ENCODE measurements around the gene EDEM1.
"Not testable (repeated sequence)": the region's sequence is repeated elsewhere in the genome, so short reads cannot be mapped to it uniquely, and the experiment has no call there.

The EDEM1 gene

DNA sequence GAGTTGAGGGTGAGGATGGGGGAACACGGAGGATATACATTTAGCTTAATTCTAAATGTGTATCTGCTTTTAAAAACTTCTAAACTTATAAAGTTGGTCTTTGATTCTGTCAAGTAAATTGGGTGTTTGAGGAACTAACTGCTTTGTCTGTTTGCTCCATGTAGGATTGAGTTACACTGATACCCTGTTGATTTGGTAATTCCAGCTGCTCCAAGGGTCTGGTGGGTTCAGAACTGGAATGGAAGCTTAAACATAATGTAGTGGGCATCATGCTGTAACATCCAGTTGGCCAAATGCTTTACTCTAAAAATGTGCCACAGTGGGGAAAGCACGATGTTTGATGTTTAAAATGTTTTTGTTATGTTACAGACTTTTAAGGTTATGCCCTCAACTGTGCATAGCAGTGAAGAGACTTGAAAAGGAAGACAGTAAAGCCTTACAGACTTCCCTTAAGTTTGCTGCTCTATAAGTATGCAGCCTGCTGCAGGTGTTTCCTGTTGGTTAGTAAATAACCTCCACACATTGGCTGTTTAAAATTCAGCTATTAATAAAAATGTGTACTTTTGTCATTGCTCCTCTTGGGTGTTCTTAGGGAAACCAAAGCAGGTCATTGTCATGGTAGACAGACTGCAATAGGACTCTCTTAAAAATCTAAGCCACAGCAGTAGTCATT is 5.9 kb upstream of the EDEM1 start:
- DNase-seq: no peak

DNA sequence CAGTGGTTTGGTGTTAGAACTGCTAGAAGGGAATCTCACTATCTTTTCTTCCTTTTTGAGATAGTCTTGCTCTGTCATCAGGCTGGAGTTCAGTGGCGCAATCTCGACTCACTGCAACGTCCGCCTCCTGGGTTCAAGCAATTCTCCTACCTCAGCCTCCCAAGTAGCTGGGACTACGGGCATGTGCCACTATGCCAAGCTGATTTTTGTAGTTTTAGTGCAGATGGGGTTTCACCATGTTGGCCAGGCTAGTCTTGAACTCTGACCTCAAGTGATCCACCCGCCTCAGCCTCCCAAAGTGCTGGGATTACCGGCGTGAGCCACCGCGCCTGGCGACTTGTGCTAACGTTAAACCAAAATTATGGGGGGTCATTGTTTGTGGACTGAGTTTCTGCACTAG is 3.8 kb upstream of the EDEM1 start:
- DNase-seq: not testable (repeated sequence)

DNA sequence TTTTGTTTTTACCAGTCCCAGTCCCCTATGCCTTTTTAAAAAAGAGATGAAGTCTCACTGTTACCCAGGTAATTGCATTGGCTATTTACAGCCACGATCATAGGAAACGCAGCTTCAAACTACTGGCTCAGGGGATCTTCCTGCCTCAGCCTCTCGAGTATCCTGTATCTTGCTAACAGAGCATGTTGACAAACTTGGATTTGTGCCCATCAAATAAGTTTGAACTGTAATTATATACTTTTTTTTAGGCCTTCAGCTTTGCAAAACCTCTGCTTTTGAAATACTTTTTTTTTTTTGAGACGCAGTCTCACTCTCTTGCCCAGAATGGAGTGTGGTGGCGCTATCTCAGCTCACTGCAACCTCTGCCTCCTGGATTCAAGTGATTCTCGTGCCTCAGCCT is 3.0 kb upstream of the EDEM1 start:
- no peak for DNase-seq

DNA sequence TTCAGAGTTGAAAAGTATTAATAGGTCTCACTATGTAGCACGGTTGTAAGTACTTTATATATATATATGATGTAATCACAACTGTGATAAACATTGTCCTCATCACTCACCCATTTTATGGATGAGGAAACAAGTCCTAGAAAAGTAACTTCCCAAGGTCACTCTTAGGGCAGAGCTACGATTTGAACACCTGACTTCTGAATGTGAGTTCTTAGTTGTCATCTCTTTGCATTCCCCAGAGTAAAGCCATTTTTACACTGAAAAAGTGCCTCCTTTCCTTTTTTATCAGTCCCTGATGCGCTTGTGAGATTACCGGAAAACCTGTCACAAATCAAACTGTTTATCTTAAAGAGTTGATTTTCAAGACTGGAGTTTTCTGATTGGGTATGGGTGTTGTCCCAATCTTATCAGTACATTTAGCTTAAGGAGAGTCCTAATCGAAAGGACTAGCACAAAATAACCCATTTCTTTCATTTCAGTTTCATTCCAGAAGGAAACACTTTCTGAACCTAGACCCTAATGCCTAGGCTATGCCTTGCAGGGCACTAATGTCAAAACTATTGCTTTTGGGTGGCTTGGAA is 2.3 kb upstream of the EDEM1 start:
- DNase-seq: no peak

DNA sequence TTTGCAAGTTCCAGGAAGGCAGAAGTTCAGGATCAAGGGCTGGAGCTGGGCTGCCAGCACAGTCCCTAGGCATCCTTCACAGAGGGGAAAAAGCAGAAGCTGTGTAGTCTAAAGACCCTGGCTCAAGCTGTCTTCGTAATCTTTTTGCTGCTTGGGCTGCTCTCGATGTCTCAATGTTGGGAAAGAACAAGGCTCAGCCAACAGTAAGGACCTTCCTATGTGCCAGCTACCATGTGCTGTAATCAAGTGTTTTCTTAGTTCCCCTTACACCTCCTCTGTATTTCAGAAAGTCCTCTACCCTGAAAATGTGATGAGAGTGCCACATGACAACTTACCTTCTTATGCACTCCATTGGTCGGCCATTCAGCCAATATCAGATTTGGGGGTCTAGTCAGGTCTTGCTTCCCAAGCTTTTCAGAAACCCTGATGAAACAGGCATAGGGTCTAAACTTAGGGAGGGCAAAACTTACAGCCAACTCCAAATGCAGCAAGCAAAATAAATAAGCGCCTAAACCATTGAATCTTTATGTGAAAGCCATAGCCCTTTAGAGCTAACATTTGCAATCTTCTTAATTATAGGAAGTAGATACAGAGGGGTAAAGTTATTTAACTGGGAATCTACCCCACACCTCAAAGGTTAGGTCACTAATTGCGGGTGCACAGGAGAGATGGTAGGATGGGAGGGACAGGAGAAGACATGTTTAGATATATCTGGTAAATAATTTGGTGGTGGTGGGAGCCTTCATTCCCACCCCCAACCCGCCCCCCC is 1.2 kb upstream of the EDEM1 start:
- no peak for DNase-seq

DNA sequence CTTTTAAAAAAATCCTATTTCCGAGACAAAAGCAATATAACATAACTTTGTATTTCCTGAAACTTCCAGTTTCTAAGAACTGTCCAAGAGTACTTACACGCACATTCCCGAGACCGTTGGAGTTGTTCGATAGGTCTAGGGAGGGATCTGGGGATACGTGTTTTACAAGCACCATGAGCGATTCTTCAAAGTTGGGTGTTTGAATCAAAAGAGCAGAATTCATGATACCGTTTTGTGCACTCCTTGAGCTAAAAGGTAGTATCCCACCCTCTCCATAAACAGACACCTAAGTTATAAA is 700 bp upstream of the EDEM1 start:
- DNase-seq: peak; percentile 41

DNA sequence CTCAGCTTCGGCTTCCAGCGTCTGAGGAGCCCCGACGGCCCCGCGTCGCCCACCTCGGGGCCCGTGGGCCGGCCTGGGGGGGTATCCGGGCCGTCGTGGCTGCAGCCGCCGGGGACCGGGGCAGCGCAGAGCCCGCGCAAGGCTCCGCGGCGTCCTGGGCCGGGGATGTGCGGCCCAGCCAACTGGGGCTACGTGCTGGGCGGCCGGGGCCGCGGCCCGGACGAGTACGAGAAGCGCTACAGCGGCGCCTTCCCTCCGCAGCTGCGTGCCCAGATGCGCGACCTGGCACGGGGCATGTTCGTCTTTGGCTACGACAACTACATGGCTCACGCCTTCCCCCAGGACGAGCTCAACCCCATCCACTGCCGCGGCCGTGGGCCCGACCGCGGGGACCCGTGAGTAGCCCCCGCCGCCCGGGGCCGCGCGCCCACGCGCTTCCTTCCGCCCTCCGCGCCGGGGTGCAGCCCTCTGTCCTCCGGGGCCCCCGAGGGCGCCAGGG is 462 bp downstream of the EDEM1 start:
- no peak for DNase-seq

DNA sequence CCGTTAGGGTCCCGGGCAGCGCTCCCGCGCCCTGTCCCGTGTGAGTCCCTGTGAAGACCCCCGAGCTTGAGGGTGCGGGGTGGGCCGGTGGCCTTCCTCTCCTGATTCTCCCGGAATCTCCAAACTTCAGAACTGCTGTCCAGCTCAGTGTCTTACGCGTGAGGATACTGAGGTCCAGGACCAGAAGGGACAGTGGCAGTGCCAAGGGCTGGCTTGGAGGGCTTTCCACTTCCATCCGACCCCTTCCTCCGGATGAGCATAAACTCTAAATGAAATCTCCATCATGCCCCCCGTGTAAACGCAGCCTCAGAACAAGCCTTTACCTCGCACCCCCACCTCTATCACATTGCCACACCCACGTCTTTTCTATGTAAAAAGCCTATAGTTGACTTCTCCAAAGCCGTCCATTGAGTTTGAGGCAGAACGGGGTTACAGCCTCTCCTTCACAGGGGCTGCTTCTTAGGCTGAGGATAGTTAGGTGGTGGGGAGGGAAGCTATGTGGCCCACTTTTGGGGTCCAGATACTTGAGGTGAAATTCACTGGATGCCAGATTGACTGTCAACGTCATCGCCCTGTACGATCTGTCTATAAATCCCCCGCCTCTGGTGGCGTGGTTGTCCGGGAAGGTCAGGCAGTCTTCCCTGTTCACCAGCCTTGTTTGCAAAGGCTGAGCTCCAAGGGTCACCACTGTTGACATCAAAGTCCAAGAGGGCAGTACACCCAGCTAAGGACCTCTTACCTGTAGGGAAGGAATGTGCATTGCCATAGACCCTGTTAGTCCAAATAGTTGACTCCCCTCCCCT is 1.1 kb downstream of the EDEM1 start:
- DNase-seq: peak; percentile 27

DNA sequence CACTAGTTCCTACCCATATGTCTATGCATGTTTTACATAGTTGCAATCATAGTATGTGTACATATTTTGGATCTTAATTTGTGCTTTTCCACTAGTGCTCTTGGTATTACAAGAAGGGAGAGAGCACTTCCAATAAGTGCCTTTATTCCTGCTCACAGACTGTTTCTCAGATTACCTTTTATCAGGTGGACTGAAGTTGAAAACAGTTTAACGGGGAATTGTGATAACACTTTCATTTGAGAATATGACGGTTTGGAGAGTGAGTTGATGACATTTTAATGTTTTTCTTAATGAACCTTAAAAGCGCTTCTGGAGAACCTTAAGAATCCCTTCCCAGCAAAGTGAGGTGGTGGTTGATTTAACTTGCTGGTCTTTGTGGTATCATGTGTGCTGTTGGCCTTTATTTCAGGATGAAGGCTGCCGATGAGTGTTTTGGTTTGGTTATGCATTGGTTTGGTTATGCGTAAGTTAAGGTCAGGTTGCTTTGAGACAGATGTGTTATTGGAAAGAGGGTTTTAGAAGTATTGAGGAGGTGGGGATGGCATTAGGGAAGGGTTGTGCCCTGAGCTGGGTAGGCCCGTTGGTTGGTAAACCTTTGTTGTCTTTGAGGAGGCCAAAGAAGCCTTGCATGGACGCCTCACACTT is 2.8 kb downstream of the EDEM1 start:
- DNase-seq: no peak

DNA sequence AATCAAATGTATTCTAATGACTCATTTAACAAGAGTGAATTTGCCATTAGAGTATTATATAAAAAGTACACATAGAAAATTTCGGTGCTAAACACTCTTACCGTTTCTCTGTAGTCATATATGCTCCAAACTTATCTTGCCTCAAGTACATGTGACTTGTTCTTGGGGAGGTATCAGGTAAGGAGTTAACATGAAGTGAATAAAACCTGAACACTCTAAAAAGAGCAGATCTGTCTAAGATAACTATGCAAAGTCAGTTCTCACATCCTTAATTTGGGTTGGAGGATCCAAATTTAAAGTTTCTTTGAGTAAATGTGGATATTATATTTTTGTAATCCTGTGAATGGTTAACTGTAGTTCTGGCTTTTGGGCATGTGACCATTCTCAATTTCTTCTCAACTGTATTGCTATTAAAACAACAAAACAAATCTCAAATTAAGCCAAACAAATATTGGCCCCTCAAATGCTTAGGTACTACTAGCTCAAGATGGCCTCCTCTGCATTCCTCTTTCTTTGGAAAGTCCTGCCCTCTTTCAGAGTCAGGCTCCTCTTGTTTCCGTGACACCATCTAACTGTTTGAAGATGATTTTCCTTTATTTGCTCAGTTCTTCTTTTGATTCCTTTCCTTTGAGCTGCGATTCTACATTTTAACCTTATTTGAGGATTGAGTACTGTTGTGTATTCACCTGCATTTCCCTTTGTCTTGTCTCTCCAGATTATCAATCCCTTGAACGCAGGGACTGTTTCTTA is 4.2 kb downstream of the EDEM1 start:
- DNase-seq: no peak

DNA sequence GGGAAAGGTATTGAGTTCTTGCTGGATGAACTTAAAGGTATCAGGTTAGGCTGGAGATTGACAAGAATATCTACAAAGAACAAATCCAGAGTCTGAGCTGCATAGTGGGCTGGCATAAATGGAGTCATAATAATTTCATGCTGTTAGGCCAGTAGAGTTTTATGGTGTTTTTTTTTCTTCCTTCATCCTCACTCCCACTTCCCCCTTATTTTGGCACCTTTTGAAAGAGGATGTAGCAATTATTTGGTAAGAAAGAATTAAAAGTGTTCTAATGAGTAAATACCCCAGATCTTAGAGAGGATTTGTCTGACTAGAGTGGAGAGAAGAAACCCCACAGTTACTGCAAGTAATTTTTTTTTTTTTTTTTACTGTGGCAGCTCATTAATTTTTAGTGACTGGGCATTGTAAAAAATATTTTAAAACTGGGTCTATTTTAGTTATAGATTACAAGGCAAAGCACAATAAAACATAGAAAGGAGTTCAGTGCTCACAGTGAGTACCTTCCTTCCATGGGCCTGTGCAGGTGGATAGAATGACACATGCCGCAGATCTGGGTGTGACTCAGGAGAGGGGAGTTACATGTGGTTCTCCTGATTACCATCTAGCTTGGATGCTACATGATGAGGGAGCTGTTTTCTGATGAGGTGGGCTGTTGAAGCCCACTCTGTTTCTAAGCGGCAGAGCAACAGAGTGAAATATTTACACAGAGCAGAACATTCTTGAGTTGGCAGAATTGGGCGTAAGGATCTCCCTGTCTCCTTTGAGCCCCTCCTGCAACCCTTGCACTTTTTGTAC is 5.3 kb downstream of the EDEM1 start:
- no peak for DNase-seq

DNA sequence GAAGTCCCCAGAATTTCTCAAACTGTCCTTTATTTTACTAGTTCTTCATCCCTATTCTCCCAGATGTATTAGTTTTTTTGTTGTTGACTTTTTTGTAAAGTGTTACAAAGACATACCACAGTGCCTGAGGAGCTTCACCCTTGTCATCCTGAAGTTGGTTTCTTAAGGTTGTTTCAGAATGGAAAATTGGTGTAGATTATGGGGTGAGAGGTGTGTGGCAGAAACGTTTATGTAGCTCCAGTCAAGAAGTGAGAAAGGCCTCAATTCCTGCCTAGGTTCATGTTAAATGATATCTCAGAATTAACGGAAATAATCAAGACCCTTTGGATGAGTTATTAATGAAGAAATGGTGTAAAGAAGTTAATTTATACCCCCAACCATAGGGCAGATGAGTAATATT is 6.8 kb downstream of the EDEM1 start:
- no peak for DNase-seq

DNA sequence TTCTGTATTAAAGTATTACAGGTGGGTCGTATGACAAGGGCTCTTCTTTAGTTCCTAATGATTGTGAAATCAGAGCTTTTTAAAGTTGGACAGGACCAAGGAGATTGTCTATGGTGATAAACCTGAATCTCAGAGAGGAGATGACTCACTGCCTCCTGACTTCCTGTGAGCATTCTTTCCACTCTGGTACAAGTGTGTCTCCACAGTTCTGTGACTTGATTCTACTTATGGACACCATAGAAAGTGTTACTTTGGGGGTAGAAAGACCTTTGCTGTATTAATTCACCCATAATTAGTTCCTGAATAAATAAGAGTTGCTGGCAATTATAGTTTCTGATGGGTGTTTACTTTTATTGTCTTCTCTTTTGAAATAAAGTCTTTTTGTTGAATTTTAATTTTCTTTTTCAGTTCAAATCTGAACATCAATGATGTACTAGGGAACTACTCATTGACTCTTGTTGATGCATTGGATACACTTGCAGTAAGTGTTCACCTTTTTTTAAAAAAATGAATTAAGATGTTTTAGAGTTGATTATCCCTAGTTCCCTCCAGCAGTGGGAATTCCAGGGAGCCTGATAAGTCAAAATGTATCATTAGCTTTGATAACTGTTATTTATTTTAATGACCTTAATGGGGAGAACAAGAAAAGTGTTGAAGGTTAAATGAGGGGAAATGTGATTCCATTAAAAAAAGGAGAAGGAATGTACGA is 7.4 kb downstream of the EDEM1 start:
- peak; percentile 78 for DNase-seq

DNA sequence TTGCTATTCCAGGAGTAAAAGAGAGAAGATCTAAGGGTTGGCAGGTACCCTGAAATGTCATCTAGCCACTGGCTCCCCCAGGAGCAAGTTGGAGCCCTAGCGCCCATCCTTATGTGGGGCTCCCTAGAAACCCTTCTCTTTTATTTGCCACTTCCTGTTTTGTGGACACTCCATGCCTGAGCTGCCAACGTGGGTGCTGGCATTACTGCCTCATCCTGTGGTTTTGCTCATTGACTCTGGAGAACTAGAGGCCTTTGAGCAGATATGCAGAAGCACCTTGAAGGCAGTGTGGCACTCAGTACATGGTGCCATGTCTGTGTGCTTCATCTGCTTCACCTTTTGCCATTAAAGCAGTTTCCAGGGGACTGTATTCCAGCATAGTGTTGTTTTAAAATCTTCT is 8.1 kb downstream of the EDEM1 start:
- peak; percentile 12 for DNase-seq

DNA sequence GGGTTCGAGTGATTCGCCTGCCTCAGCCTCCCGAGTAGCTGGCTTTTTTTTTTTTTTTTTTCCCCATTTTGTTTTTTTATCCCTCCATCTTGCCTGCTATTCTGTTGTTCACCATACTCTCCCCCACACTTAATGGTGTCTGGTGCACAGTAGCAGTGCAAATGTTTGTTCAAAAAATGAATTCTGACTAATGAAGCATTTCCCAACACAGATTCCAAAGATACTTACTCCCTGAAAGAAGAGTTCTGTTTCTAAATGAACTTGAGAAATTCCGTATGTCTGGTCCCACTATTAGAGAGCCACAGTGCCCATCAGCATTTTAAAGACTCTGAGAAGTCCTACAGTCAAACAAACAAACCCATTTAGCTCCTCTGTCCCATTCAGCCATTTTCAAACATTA is 9.5 kb downstream of the EDEM1 start:
- peak; percentile 74 for DNase-seq

DNA sequence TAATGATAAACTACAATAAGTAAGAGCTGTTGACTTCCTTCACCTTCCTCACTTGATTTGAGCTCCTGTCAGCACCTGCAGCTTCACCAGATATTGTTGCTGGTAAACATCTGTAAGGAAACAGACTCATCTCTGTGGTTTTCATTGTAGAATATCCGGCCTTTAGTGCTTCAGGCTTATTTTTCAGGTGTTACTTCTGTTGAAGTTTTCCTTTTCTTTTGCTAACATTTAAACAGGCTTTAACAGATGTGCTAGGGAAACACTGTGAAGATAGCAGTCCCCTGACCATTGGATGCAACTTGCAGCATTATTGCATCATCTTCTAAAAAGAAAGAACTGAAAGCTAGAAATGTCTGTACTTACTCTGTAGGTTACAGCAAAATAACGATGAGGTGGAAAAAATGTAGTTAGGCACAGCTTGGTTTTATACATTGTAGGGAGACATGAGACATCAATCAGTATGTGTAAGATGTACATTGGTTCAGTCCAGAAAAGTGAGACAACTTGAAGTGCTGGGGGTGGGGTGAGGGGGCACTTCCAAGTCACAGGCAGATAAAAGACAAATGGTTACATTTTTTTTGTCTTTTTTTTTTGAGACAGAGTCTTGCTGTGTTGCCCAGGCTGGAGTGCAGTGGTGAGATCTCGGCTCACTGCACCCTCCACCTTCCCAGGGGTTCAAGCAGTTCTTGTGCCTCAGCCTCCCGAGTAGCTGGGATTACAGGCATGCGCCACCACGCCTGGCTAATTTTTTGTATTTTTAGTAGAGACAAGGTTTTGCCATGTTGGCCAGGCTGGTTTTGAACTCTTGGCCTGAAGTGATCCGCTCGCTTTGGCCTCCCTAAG is 10.2 kb downstream of the EDEM1 start:
- DNase-seq: peak; percentile 63

DNA sequence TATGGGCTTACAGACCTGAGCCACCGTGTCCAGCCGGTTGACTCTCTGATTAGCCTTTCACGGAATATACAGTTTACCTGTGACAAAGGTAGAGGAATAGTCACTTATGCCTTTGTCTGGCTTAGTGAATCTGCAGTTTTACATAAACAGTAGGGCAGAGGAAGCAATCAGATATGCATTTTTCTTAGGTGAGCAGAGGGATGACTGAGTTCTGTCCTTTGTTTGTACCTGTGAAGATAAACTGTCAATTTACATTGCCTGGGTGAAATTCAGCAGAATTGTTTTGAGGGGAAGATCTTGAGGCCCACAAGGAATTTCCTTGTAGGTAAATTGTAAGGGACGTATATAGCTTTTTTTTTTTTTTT is 10.8 kb downstream of the EDEM1 start:
- DNase-seq: no peak

DNA sequence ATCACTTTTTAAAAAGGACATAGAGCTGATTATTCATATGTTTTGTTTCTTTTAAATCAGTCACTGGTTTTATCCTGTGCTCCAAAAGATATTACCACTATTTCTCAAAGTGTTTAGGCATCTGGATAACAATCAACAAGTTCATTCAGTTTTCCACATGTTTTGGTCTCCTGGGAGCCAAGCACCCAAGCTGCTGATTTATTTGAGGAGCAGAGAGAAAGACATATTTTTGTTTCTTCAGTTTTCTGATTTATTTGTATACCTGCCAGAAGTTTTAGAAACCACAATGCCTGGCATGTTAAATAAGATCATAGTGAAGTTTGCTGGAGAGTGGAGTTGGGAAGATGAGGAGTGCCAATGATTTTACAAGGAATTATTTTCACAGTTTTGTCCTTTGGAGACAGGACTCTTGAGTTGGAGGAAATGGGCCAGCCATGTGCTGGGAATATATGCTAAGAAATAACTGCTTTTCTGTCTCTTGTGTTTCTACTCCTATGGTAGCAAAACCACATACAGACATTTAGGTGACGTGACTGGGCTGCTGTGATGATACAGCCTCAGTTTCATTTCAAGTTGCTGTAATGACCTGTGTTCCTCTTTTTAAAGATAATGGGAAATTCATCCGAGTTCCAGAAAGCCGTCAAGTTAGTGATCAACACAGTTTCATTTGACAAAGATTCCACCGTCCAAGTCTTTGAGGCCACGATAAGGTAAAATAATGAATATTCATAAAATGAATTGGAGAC is 11.7 kb downstream of the EDEM1 start:
- no peak for DNase-seq

DNA sequence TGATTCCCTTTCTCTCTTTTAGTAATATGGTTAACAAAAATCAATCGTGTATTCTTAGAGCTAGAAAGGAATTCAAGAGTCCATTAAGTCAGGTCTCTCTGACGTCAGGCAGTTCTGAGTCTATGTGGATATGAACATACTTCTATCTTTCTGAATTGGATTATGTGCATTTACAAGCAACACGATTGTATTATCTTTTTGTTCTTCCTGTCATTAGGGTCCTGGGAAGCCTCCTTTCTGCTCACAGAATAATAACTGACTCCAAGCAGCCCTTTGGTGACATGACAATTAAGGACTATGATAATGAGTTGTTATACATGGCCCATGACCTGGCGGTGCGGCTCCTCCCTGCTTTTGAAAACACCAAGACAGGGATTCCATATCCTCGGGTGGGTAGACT is 14.0 kb downstream of the EDEM1 start:
- DNase-seq: no peak

Data from fibroblast of skin of right biceps (primary cell).